OCI-LY7 (cell line): ENCODE data around the gene TYK2.

Source experiments
- EZH2phosphoT487 ChIP-seq: fragments of 200-600 bp; sonication (generic); IDR thresholded peaks from 2 replicates; pipeline ENCODE4 v1.6.1; 2018; ENCODE audit warnings: low read depth, borderline replicate concordance, mild to moderate bottlenecking, mixed run types, antibody characterized with exemption, low read length, moderate library complexity, mixed read lengths
- TF ChIP-seq, protein P1 (sequence below): fragments of 200-600 bp; sonication (generic); conservative IDR thresholded peaks from 2 replicates; pipeline ENCODE4 v1.5.1; 2014; ENCODE audit warnings: mild to moderate bottlenecking, antibody characterized with exemption, low read length, moderate library complexity, mixed read lengths

DNA sequence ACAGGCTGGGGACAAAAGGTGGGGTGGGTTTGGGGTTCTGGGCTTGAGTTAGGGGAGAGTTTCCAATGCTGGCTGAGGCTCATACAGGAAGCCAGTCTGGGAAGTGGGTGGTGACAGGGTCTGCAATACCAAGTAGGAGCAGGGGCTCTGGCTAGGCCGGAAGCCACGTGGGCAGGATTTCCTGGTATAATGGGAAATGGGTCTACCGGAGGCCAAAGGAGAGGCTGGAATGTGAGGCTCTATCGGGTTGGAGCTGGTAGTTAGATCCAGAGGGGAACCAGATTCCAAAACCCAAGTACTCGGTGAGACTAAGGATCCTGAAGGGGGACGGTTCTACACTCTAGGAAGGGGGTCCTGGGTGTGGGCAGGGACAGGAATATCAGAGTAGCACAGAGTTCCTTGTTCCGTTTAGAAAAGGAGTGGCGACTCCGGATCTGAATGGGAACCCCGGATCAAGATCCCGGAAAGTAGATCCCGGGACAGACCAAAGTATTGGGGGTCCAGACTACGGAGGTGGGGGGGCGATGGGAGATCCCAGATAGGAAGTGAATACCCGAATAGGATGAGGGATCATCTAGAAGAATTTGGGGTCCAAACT lies 22.2 kb upstream of the TYK2 start:
- TF ChIP-seq, protein P1, sequence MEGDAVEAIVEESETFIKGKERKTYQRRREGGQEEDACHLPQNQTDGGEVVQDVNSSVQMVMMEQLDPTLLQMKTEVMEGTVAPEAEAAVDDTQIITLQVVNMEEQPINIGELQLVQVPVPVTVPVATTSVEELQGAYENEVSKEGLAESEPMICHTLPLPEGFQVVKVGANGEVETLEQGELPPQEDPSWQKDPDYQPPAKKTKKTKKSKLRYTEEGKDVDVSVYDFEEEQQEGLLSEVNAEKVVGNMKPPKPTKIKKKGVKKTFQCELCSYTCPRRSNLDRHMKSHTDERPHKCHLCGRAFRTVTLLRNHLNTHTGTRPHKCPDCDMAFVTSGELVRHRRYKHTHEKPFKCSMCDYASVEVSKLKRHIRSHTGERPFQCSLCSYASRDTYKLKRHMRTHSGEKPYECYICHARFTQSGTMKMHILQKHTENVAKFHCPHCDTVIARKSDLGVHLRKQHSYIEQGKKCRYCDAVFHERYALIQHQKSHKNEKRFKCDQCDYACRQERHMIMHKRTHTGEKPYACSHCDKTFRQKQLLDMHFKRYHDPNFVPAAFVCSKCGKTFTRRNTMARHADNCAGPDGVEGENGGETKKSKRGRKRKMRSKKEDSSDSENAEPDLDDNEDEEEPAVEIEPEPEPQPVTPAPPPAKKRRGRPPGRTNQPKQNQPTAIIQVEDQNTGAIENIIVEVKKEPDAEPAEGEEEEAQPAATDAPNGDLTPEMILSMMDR, result no peak
- TF ChIP-seq EZH2phosphoT487, result no peak
